Gastroesophageal sphincter (tissue), 3 donors: ENCODE data around the gene ROBO3.

Source experiments
- EP300 ChIP-seq: sonication (generic); formaldehyde crosslinking; IDR thresholded peaks from one replicate; pipeline ENCODE4 v1.6.1; 2017; ENCODE audit warnings: antibody characterized with exemption, mild to moderate bottlenecking
- POLR2A ChIP-seq, 2 donors: fragments of 450-650 bp; IDR thresholded peaks; one replicate each; pipeline ENCODE4 v1.6.1; 2017; ENCODE audit warnings: antibody characterized with exemption in 2 of 2, mild to moderate bottlenecking in 2 of 2, moderate library complexity in 1 of 2
- POLR2AphosphoS5 ChIP-seq: sonication (generic); formaldehyde crosslinking; IDR thresholded peaks from one replicate; pipeline ENCODE4 v1.6.1; 2017; ENCODE audit warnings: antibody characterized with exemption
- TF ChIP-seq, protein P1 (sequence below), 4 experiments: fragments of 200-600 bp in 2 of 4; fragments of 450-650 bp in 2 of 4; sonication (generic) in 1 of 4; IDR thresholded peaks; one replicate each; pipeline ENCODE4 v1.5.1; 2017 to 2019; ENCODE audit warnings: antibody characterized with exemption in 4 of 4, mild to moderate bottlenecking in 2 of 4, moderate library complexity in 2 of 4

DNA sequence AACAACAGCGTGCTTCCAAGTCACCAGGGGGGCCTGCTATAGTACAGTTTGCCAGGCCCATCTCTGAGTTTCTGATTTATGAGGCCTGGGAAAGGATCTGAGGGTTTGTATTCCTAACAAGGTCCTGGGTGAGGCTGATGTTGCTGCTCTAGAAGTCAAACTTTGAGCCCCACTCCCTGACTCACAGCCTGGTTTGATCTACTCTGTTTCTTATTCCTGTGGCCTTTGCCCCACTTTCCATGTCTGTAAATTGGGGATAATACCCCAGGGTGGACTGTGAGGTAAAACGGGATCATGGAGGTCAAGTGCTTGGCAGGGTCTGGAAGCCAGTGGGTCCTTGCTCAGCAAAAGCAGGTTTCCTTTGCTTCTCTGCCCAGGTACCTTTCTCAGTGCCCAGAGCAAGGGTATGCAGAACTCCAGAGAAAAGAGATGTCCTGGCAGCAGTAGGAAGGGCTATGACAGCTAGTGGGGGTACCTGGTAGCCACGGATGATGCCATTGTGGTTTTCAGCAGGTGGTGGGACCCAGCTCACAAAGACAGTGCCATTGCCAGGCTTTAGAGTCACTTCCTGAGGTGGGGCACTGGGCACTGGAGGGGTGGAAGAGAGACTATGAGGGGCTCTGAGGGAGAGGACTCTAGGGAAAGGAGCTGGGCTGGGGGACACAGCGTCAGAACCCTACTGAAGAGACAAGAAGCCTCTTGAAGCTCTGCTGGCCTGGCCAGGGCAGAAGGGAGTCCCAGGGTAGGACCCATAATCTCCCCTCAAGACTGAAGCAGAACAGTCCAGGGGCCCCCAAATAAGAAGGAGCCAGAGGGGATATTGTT, 29.6 kb downstream of the ROBO3 start:
- TF ChIP-seq POLR2A (IDR thresholded peaks at IDR 0.05) = no peak
- TF ChIP-seq, protein P1, sequence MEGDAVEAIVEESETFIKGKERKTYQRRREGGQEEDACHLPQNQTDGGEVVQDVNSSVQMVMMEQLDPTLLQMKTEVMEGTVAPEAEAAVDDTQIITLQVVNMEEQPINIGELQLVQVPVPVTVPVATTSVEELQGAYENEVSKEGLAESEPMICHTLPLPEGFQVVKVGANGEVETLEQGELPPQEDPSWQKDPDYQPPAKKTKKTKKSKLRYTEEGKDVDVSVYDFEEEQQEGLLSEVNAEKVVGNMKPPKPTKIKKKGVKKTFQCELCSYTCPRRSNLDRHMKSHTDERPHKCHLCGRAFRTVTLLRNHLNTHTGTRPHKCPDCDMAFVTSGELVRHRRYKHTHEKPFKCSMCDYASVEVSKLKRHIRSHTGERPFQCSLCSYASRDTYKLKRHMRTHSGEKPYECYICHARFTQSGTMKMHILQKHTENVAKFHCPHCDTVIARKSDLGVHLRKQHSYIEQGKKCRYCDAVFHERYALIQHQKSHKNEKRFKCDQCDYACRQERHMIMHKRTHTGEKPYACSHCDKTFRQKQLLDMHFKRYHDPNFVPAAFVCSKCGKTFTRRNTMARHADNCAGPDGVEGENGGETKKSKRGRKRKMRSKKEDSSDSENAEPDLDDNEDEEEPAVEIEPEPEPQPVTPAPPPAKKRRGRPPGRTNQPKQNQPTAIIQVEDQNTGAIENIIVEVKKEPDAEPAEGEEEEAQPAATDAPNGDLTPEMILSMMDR (IDR thresholded peaks at IDR 0.05) = no peak
- no peak for TF ChIP-seq POLR2AphosphoS5
- TF ChIP-seq EP300 = no peak
